ENCODE measurements around the gene ADAMTS12.

Gene ADAMTS12

DNA sequence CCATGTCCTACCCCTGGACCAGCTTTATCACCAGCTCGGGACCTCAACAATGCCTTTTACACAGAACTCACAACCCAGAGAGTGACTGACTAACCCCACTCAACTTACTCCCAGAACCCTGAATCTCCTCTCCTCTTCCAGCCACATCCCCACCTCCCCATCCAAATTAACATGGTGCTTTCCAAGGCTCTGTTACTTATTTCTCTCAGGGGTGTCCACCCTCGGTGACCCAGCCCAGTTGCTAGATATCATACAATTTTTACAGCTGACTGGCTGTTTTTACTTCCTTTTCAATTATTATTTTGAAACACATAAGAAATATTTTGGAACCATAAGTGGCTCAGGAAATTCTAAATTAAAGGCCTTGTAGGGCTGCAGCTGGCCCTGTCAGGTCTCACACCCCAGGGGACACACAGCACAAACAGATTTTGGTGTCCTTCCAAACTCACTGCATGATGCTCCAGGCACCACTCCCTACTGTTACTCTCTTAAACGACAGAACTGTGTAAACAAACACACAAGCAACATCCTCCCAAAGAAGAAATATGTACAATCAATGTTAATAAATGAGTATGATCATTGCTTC lies 180.6 kb downstream of the ADAMTS12 start:
- TF ChIP-seq TCF4 (CRISPR knock-in tag; IDR thresholded peaks at IDR 0.05; ENCODE audit: borderline replicate concordance), result no peak
- TF ChIP-seq ZNF8 (CRISPR knock-in tag; IDR thresholded peaks at IDR 0.05), result no peak
- TF ChIP-seq, protein P1, sequence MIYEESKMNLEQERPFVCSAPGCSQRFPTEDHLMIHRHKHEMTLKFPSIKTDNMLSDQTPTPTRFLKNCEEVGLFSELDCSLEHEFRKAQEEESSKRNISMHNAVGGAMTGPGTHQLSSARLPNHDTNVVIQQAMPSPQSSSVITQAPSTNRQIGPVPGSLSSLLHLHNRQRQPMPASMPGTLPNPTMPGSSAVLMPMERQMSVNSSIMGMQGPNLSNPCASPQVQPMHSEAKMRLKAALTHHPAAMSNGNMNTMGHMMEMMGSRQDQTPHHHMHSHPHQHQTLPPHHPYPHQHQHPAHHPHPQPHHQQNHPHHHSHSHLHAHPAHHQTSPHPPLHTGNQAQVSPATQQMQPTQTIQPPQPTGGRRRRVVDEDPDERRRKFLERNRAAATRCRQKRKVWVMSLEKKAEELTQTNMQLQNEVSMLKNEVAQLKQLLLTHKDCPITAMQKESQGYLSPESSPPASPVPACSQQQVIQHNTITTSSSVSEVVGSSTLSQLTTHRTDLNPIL (CRISPR knock-in tag; IDR thresholded peaks at IDR 0.05; ENCODE audit: low read depth), result no peak
- ATAC-seq, result no peak

GRCh38 chr5:33702867-33703266 lies 188.9 kb downstream of the ADAMTS12 start:
- TF ChIP-seq ZNF8 (CRISPR knock-in tag; IDR thresholded peaks at IDR 0.05) (no peak), ISL1 (CRISPR knock-in tag; IDR thresholded peaks at IDR 0.05) (no peak), OSR1 (CRISPR knock-in tag; IDR thresholded peaks at IDR 0.05) (no peak), GLIS3 (CRISPR knock-in tag; IDR thresholded peaks at IDR 0.05) (no peak), ZFP30 (CRISPR knock-in tag; IDR thresholded peaks at IDR 0.05) (no peak), ZNF565 (CRISPR knock-in tag; conservative IDR thresholded peaks at IDR 0.05; ENCODE audit: low read depth) (no peak), ZFP3 (CRISPR knock-in tag; IDR thresholded peaks at IDR 0.05) (no peak), ARNTL (CRISPR knock-in tag; IDR thresholded peaks at IDR 0.05; ENCODE audit: borderline replicate concordance, low read depth) (no peak), TOX (CRISPR knock-in tag; IDR thresholded peaks at IDR 0.05; ENCODE audit: borderline replicate concordance) (no peak), CSDC2 (CRISPR knock-in tag; IDR thresholded peaks at IDR 0.05) (no peak), ZNF70 (CRISPR knock-in tag; IDR thresholded peaks at IDR 0.05) (no peak), BACH2 (CRISPR knock-in tag; IDR thresholded peaks at IDR 0.05; ENCODE audit: borderline replicate concordance) (no peak), ZC3H10 (CRISPR knock-in tag; IDR thresholded peaks at IDR 0.05) (no peak), TCF4 (CRISPR knock-in tag; IDR thresholded peaks at IDR 0.05; ENCODE audit: borderline replicate concordance) (no peak)
- TF ChIP-seq, protein P1 (CRISPR knock-in tag; IDR thresholded peaks at IDR 0.05; ENCODE audit: low read depth), result no peak
- TF ChIP-seq, protein P2, sequence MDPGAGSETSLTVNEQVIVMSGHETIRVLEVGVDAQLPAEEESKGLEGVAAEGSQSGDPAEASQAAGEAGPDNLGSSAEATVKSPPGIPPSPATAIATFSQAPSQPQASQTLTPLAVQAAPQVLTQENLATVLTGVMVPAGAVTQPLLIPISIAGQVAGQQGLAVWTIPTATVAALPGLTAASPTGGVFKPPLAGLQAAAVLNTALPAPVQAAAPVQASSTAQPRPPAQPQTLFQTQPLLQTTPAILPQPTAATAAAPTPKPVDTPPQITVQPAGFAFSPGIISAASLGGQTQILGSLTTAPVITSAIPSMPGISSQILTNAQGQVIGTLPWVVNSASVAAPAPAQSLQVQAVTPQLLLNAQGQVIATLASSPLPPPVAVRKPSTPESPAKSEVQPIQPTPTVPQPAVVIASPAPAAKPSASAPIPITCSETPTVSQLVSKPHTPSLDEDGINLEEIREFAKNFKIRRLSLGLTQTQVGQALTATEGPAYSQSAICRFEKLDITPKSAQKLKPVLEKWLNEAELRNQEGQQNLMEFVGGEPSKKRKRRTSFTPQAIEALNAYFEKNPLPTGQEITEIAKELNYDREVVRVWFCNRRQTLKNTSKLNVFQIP (CRISPR knock-in tag; IDR thresholded peaks at IDR 0.05; ENCODE audit: borderline replicate concordance, low read depth), result no peak
- ATAC-seq, result no peak

DNA sequence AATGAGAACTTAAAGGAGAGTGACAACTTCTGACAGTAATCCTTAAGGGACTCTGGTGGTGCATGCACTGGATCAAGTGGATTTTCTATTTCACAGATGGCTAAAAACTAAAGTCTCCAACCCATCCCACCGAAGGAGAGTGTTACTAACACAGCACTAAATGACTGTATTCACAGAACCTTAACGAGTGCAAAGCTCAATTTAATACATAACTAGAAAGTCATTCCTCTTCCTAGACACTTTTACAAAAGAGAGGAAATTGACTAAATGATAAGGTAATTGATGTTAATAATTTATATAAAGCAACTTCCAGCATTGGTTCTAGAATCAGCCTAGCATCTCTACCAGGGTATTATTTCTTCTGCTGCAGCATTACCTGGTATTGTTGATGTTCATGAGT lies 189.8 kb downstream of the ADAMTS12 start:
- no peak for TF ChIP-seq SNAI2 (CRISPR knock-in tag; IDR thresholded peaks at IDR 0.05)
- TF ChIP-seq PATZ1 (CRISPR knock-in tag; IDR thresholded peaks at IDR 0.05; ENCODE audit: borderline replicate concordance), result no peak
- no peak for ATAC-seq

DNA sequence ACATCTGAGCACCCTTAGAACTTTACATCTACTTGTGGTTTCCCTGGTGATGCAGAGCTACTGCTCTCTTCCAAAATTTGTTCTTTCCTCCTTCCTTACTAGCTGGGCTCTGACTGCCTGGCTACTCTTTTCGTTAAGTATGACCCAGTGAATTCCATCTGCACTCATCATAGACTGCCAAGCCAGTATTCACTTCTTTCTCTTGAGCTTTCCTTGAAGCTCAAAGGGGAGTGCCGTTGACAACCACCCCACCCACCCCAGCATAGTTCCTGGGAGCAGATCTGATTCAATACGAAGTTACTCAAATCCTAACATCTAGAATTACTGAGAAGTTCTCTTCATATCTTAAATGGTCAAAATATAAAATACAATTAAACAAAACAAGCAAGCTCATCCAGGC lies 190.5 kb downstream of the ADAMTS12 start:
- ATAC-seq, result no peak
- TF ChIP-seq, protein P1 (CRISPR knock-in tag; IDR thresholded peaks at IDR 0.05; ENCODE audit: low read depth), result no peak
- TF ChIP-seq, protein P3, sequence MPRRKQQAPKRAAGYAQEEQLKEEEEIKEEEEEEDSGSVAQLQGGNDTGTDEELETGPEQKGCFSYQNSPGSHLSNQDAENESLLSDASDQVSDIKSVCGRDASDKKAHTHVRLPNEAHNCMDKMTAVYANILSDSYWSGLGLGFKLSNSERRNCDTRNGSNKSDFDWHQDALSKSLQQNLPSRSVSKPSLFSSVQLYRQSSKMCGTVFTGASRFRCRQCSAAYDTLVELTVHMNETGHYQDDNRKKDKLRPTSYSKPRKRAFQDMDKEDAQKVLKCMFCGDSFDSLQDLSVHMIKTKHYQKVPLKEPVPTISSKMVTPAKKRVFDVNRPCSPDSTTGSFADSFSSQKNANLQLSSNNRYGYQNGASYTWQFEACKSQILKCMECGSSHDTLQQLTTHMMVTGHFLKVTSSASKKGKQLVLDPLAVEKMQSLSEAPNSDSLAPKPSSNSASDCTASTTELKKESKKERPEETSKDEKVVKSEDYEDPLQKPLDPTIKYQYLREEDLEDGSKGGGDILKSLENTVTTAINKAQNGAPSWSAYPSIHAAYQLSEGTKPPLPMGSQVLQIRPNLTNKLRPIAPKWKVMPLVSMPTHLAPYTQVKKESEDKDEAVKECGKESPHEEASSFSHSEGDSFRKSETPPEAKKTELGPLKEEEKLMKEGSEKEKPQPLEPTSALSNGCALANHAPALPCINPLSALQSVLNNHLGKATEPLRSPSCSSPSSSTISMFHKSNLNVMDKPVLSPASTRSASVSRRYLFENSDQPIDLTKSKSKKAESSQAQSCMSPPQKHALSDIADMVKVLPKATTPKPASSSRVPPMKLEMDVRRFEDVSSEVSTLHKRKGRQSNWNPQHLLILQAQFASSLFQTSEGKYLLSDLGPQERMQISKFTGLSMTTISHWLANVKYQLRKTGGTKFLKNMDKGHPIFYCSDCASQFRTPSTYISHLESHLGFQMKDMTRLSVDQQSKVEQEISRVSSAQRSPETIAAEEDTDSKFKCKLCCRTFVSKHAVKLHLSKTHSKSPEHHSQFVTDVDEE (CRISPR knock-in tag; IDR thresholded peaks at IDR 0.05), result no peak
- no peak for TF ChIP-seq PATZ1 (CRISPR knock-in tag; IDR thresholded peaks at IDR 0.05; ENCODE audit: borderline replicate concordance)
- TF ChIP-seq OSR1 (CRISPR knock-in tag; IDR thresholded peaks at IDR 0.05), result no peak
- TF ChIP-seq CSDC2 (CRISPR knock-in tag; IDR thresholded peaks at IDR 0.05), result no peak
- TF ChIP-seq ZFP3 (CRISPR knock-in tag; IDR thresholded peaks at IDR 0.05), result no peak
- TF ChIP-seq SNAI2 (CRISPR knock-in tag; IDR thresholded peaks at IDR 0.05), result no peak
- TF ChIP-seq, protein P2 (CRISPR knock-in tag; IDR thresholded peaks at IDR 0.05; ENCODE audit: borderline replicate concordance, low read depth), result no peak
- no peak for TF ChIP-seq PPARA (CRISPR knock-in tag; IDR thresholded peaks at IDR 0.05; ENCODE audit: borderline replicate concordance)

Measured in SK-N-SH treated with all-trans-retinoic acid at 6 μM for 48 hours (cell line).